Smooth muscle cell (in vitro differentiated cells): Measurements from ENCODE around the gene CRNN. TPM values are rescaled to one million over a fixed set of nuclear protein-coding genes. Genes with fewer than 3 reads are reported as not detected.

Experiments
- DNase-seq: peaks from one replicate; lab custom pipeline; 2025; ENCODE audit not compliant: unreplicated experiment; lab: John Stamatoyannopoulos, UW
- H2AFZ ChIP-seq: fragments of 200-600 bp; sonication (generic); 2 replicates; pipeline ENCODE4 v1.6.0; 2016; ENCODE audit warnings: antibody characterized with exemption, low read depth, mild to moderate bottlenecking
- H3F3A ChIP-seq: fragments of 200-600 bp; sonication (generic); 2 replicates; pipeline ENCODE4 v1.6.0; 2017; ENCODE audit warnings: antibody characterized with exemption, low read depth
- H3K27ac ChIP-seq: fragments of 200-600 bp; sonication (generic); 2 replicates; pipeline ENCODE4 v1.5.1; 2016; ENCODE audit warnings: low read depth, mild to moderate bottlenecking
- H3K27me3 ChIP-seq: fragments of 200-600 bp; sonication (generic); 2 replicates; pipeline ENCODE4 v1.6.1; 2016; ENCODE audit warnings: low read depth, mild to moderate bottlenecking
- H3K36me3 ChIP-seq: fragments of 200-600 bp; sonication (generic); 2 replicates; pipeline ENCODE4 v1.5.1; 2016; ENCODE audit warnings: low read depth
- H3K4me1 ChIP-seq: fragments of 200-600 bp; sonication (generic); 2 replicates; pipeline ENCODE4 v1.5.1; 2016; ENCODE audit warnings: low read depth
- H3K4me2 ChIP-seq: fragments of 200-600 bp; sonication (generic); 2 replicates; pipeline ENCODE4 v1.6.0; 2016; ENCODE audit warnings: mild to moderate bottlenecking
- H3K4me3 ChIP-seq: fragments of 200-600 bp; sonication (generic); 2 replicates; pipeline ENCODE4 v1.5.1; 2016; ENCODE audit warnings: mild to moderate bottlenecking
- H3K79me2 ChIP-seq: fragments of 200-600 bp; sonication (generic); 2 replicates; pipeline ENCODE4 v1.6.0; 2016; ENCODE audit warnings: low read depth, mild to moderate bottlenecking
- H3K9ac ChIP-seq: fragments of 200-600 bp; sonication (generic); 2 replicates; pipeline ENCODE4 v1.6.0; 2016; ENCODE audit warnings: low read depth
- H3K9me3 ChIP-seq: fragments of 200-600 bp; sonication (generic); replicated peaks from 2 replicates; pipeline ENCODE4 v1.5.1; 2016; ENCODE audit warnings: low read depth
- H4K20me1 ChIP-seq: fragments of 200-600 bp; sonication (generic); 2 replicates; pipeline ENCODE4 v1.6.0; 2016; ENCODE audit warnings: low read depth
- CTCF ChIP-seq: fragments of 200-600 bp; sonication (generic); IDR thresholded peaks from 2 replicates; pipeline ENCODE4 v1.5.1; 2017; ENCODE audit warnings: borderline replicate concordance, mild to moderate bottlenecking, antibody characterized with exemption; ENCODE audit not compliant: insufficient read depth, poor library complexity, severe bottlenecking
- WGBS: methylation state at CpG from one replicate; pipeline ENCODE4 v1.1.7; 2016; ENCODE audit warnings: low lambda C conversion rate; 5-methylcytosine and 5-hydroxymethylcytosine counted together
- polyA plus RNA-seq: library from polyadenylated mRNA; unstranded; fragments of >200 nt; fragmentation: Nextera tagmentation; extraction: Ambion mirVana; gene quantifications from 2 replicates; pipeline ENCODE4 v1.2.1, GENCODE V29; 2016
- total RNA-seq: library from RNA; depleted of rRNA; stranded (reverse); fragments of >200 nt; gene quantifications from 2 replicates; pipeline ENCODE4 v1.2.3, GENCODE V29; 2014

The CRNN gene
- total and polyA plus RNA-seq, 2 experiments from 2014 or later = not detected

DNA sequence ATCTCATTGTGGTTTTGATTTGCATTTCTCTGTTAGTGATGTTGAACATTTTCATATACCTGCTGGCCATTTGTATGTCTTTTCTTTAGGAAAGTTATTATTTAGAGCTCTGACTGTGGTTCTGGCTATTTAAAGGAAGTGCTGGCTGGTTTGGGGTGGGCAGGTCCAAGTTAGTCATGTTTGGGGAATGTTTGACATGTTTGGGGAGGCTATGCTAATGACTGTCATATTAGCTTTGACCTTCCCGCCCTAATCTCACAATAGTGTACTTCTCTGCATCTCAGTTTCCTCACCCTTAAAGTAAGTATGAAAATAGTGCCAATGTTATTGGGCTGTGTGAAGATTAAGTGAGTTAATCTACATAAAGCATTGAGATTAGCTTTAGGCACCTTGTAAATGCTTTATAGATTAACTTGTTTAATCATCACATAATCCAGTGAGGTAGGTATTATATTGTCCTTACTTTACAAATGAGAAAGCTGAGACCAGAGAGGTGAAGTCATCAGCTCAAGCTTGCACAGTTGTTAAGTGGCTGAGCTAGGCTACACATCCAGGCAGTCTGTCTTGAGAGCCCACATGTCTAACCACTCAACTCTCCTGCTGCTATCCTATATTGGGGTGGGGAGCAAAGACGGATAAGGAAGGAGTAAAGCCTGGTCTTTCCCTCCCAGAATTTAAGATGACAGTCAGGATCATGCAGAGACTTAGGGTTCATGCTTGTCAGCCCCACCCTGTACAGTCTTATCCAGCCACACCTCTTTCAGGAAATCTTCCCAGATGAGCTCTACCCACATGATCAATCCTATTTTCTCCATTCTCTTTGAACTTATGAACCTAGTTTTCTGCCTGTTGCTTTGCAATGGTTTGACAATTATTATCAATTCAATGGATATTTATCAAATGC lies 22.8 kb upstream of the CRNN start:
- Histone ChIP-seq H3K79me2 (no peaks in the 10 kb centered on the region), H3K4me3 (no peak overlapping the region), H3K36me3 (no peaks in the 10 kb centered on the region), H3K4me2 (no peak overlapping the region), H4K20me1 (no peaks in the 10 kb centered on the region), H3K27ac (no peak overlapping the region), H3K4me1 (no peaks in the 10 kb centered on the region), H3F3A (no peaks in the 10 kb centered on the region), H3K27me3 (no peaks in the 10 kb centered on the region), H3K9ac (no peak overlapping the region), H3K9me3 (no peaks in the 10 kb centered on the region), H2AFZ (no peak overlapping the region)
- no peak for TF ChIP-seq CTCF
- WGBS = 29% methylated on average over 2 of the region's 2 CpGs
- DNase-seq = no peak

DNA sequence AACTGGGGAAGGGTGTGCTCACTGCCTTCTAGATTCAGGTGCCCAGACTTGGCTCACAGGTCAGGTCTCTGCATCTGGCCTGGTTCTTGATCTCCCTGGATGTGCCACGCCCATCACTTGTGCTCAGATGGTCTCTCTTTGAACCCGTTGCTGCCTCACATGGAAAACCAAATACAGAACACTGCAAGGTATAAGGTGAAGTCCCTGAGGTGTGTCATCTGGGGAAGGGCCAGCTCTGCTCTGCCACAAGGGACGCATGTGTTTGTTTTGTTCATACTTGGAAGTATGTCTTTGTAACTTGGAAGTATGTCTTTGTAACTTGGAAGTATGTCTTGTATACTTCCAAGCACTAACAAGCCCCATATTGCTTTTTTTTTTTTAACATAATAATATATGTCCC lies 13.4 kb upstream of the CRNN start:
- no peaks in the 10 kb centered on the region for H3K36me3 ChIP-seq
- WGBS = 34% methylated on average over 3 of the region's 3 CpGs

GRCh38 chr1:152426731-152427130 lies 12.7 kb upstream of the CRNN start:
- H3K9ac ChIP-seq = no peak overlapping the region
- H3K27ac ChIP-seq = no peak overlapping the region
- no peak overlapping the region for H3K4me2 ChIP-seq
- H3K27me3 ChIP-seq = no peaks in the 10 kb centered on the region
- no peaks in the 10 kb centered on the region for H4K20me1 ChIP-seq
- no peak for DNase-seq
- no peak for TF ChIP-seq CTCF
- H3K4me1 ChIP-seq = no peaks in the 10 kb centered on the region
- no peaks in the 10 kb centered on the region for H3K36me3 ChIP-seq
- no peaks in the 10 kb centered on the region for H3F3A ChIP-seq
- H2AFZ ChIP-seq = no peak overlapping the region
- no peaks in the 10 kb centered on the region for H3K79me2 ChIP-seq
- H3K4me3 ChIP-seq = no peak overlapping the region
- H3K9me3 ChIP-seq = peaks cover 5% of the 10 kb centered on the region

More for the DNA sequence above, 13.4 kb upstream of the CRNN start:
- Histone ChIP-seq H3K27me3 (no peaks in the 10 kb centered on the region), H3K4me2 (no peak overlapping the region), H3F3A (no peaks in the 10 kb centered on the region), H3K4me1 (no peaks in the 10 kb centered on the region), H4K20me1 (no peaks in the 10 kb centered on the region), H3K4me3 (no peak overlapping the region), H3K9ac (no peak overlapping the region), H3K9me3 (peaks cover 5% of the 10 kb centered on the region), H3K27ac (no peak overlapping the region), H3K79me2 (no peaks in the 10 kb centered on the region), H2AFZ (no peak overlapping the region)
- no peak for DNase-seq
- no peak for TF ChIP-seq CTCF

DNA sequence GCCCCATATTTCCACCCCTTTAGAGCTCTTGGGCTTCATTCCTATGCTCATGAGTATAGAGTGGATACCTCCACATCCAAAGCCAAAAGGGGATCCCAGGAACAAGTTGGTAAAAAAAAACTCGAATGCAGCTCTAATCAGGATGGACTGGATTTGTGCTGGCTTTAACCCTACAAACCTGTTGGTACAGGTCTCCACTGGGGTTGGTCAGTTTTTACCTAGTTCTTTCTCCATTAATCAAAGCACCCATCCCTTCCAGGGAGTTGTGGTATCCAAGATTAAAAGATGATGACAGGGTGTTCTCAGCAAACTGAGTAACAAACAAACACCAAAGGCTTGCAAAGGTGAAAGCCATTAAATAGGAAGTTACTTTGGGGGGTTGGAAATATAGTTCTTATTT lies 5.9 kb upstream of the CRNN start:
- no peaks in the 10 kb centered on the region for H3K9me3 ChIP-seq
- DNase-seq = no peak
- H3K27ac ChIP-seq = no peak overlapping the region
- H3F3A ChIP-seq = no peaks in the 10 kb centered on the region
- no peaks in the 10 kb centered on the region for H4K20me1 ChIP-seq
- H3K79me2 ChIP-seq = no peaks in the 10 kb centered on the region
- H3K36me3 ChIP-seq = no peaks in the 10 kb centered on the region
- no peak for TF ChIP-seq CTCF
- WGBS = 18% methylated on average over 1 of the region's 1 CpG
- H3K27me3 ChIP-seq = no peaks in the 10 kb centered on the region
- no peak overlapping the region for H2AFZ ChIP-seq
- H3K4me1 ChIP-seq = no peaks in the 10 kb centered on the region
- H3K4me2 ChIP-seq = no peak overlapping the region
- no peak overlapping the region for H3K9ac ChIP-seq
- no peak overlapping the region for H3K4me3 ChIP-seq
